ENCODE results near the gene IZUMO4. TPM values are rescaled to one million over a fixed set of nuclear protein-coding genes. Genes with fewer than 3 reads are reported as not detected.

IZUMO4 gene
- total RNA-seq, 4 donors from 2014 or later, result 1.5 to 86.1 (median 5.7) TPM

- Histone ChIP-seq H3K9me3 (no peaks in the 10 kb centered on the region), H3K4me1 (peaks cover 0 to 8% of the 10 kb centered on the region in 2 donors), H3K27ac (no peak overlapping the region), H3K36me3 (no peaks in the 10 kb centered on the region), H3K4me3 (no peak overlapping the region), H3K27me3 (no peaks in the 10 kb centered on the region)
- intact Hi-C loops (cut with DNase I; ENCODE audit: low total_unique reads), result no loop called here
- no peak for DNase-seq
- TF ChIP-seq CTCF (IDR thresholded peaks at IDR 0.05) (no peak), POLR2A (IDR thresholded peaks at IDR 0.05) (no peak)
Observed at GRCh38 chr19:2072757-2073551, 23.8 kb upstream of the IZUMO4 start.

DNA sequence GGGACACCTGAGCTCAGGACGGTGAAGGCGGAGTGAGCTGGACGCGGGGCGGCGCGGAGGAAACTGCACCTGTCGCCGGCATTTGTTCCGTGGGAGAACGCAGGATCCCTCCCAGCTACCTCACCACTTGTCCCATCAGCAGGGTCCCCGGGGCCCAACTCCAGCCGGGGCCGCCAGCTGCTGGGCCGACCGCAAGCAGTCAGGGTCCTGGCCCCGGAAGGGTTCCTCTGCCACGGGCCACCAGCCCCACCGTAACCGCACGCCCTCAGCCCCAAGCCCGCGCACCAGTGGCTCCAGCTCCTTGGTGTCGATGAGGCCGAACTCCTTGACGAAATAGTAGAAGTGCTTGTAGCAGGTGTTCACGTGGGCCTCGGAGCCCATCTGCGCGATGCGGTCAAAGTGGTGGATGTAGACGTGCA, 20.2 kb upstream of the IZUMO4 start:
- no peaks in the 10 kb centered on the region for H3K36me3 ChIP-seq
- intact Hi-C loops (cut with DNase I; ENCODE audit: low total_unique reads), result no loop called here

GRCh38 chr19:2077398-2077797, 19.3 kb upstream of the IZUMO4 start:
- H3K36me3 ChIP-seq, result no peaks in the 10 kb centered on the region
- H3K4me3 ChIP-seq, result no peak overlapping the region
- no peaks in the 10 kb centered on the region for H3K9me3 ChIP-seq
- no peaks in the 10 kb centered on the region for H3K27me3 ChIP-seq
- no peak for DNase-seq
- H3K4me1 ChIP-seq, result no peaks in the 10 kb centered on the region
- TF ChIP-seq CTCF (IDR thresholded peaks at IDR 0.05) (no peak), POLR2A (IDR thresholded peaks at IDR 0.05) (no peak)
- H3K27ac ChIP-seq, result no peak overlapping the region
- intact Hi-C loops (cut with DNase I; ENCODE audit: low total_unique reads), result no loop called here

More for the DNA sequence above, 20.2 kb upstream of the IZUMO4 start:
- Histone ChIP-seq H3K9me3 (no peaks in the 10 kb centered on the region), H3K4me3 (no peak overlapping the region), H3K27ac (no peak overlapping the region), H3K27me3 (no peaks in the 10 kb centered on the region), H3K4me1 (no peaks in the 10 kb centered on the region)
- DNase-seq, result no peak
- TF ChIP-seq CTCF (IDR thresholded peaks at IDR 0.05) (no peak), POLR2A (IDR thresholded peaks at IDR 0.05) (no peak)

GRCh38 chr19:2077833-2078619, 18.7 kb upstream of the IZUMO4 start:
- no peaks in the 10 kb centered on the region for H3K9me3 ChIP-seq
- no peak for DNase-seq
- peaks cover 0 to 1% of the 10 kb centered on the region in 2 donors for H3K4me1 ChIP-seq
- TF ChIP-seq POLR2A (IDR thresholded peaks at IDR 0.05) (no peak), CTCF (IDR thresholded peaks at IDR 0.05) (no peak)
- no peak overlapping the region for H3K27ac ChIP-seq
- intact Hi-C loops (cut with DNase I; ENCODE audit: low total_unique reads), result no loop called here
- no peak overlapping the region for H3K4me3 ChIP-seq
- no peaks in the 10 kb centered on the region for H3K36me3 ChIP-seq
- no peaks in the 10 kb centered on the region for H3K27me3 ChIP-seq
